Endothelial cell of coronary artery (primary cell): ENCODE data around the gene KLRC3. TPM values are rescaled to one million over a fixed set of nuclear protein-coding genes. Genes with fewer than 3 reads are reported as not detected.

Experiments
- total RNA-seq: library from RNA; depleted of rRNA; stranded (reverse); fragments of >200 nt; gene quantifications from 2 replicates; pipeline ENCODE4 v1.2.3, GENCODE V29; 2014

Gene KLRC3
- total RNA-seq = not detected in 2 replicates

GRCh38 chr12:10420334-10420733 lies at the start of gene KLRC3:
Gene KLRC3 (minus strand): TSS chr12:10420595. CDS start chr12:10420550, 45 bp downstream.

DNA sequence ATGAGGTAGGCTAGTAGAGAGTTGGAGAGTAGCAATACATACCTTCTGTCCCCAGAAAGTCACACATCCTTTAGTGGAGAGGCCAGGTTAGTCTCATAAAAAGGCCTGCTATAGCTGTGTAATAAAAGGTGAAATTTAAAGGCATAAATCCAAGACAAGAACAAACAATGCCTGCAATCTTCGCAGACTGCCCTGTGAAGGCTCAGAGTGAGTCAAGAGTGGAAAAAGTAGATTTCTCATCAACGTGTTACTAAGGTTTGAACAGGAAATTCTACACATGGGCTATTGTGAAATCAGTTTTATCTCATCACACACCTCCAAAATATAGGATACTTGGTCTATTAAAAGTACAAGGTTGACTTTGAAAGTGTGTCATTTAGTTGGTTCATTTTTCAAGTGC lies 32.8 kb upstream of the KLRC3 start, which contains the start of gene KLRC1:
Gene KLRC1 (minus strand): TSS at position 222 of the 400 bp plus-strand sequence. CDS start 2,221 bp downstream, outside the sequence.

GRCh38 chr12:10435816-10436215 lies 15.4 kb upstream of the KLRC3 start, which contains the start of gene KLRC2:
Gene KLRC2 (minus strand): TSS chr12:10436010. CDS start chr12:10435986, 24 bp downstream.

DNA sequence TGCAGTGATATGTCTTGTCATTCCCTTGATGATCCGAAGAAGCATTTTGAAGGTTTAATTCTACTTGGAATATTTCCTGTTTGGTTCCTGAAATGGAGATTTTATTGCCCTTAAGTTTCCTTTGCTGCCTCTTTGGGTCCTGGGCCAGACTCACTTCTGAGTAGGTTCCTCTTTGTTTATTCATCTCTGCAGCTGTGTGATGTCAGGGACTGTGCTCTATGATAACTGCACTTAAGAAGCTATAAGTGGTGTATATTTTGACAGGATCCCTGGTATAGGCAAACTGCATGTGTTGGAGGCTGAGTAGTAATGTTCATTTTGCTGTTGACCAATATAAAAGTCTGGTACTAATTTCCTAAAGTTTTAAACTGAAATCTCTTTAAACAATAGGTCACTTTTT lies 11.0 kb downstream of the KLRC3 start, which contains the start of gene KLRC4:
Gene KLRC4 (minus strand): TSS at position 366 of the 400 bp plus-strand sequence. CDS start 182 bp downstream, at position 184.

DNA sequence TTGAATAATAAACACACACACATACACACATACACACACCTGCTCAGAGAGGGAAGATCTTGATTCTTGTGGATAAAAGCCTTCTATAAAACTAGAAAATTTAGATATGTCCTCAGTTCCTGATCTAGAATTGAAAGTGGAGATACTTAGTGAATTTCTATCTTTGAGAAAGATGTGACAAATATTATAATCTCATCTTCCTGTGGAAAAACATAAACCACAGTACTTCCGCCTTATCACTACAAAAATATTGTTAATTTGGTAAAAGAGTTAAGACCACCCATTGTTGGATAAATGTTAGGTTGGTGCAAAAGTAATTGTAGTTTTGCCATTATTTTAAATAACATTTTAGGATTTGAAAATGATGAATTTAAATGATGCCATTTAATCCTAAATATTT lies 30.5 kb downstream of the KLRC3 start, which contains the start of gene KLRK1:
Gene KLRK1 (minus strand): TSS at position 138 of the 400 bp plus-strand sequence. CDS start 1,231 bp downstream, outside the sequence.

Other genes starting within 250 kb of the KLRC3 start
- gene OLR1, start 248.5 kb downstream of the KLRC3 start, total RNA-seq = not detected in 2 replicates
- gene TMEM52B, start 241.6 kb downstream of the KLRC3 start, total RNA-seq = not detected in 2 replicates
- 38.8 and 52.2 TPM in 2 replicates for gene GABARAPL1, start 207.7 kb downstream of the KLRC3 start, total RNA-seq
- 0.09 TPM in 2 replicates for gene KLRD1, start 112.7 kb downstream of the KLRC3 start, total RNA-seq
- gene KLRK1, start 30.6 kb downstream of the KLRC3 start, total RNA-seq = not detected in 2 replicates
- gene KLRC4, start 10.8 kb downstream of the KLRC3 start, total RNA-seq = not detected in 2 replicates
- not detected in 2 replicates for gene KLRC2, start 15.4 kb upstream of the KLRC3 start, total RNA-seq
- not detected in 2 replicates for gene KLRC1, start 32.8 kb upstream of the KLRC3 start, total RNA-seq
- 0.99 and 1.2 TPM in 2 replicates for gene EIF2S3B, start 85.3 kb upstream of the KLRC3 start, total RNA-seq
- gene MAGOHB, start 193.0 kb upstream of the KLRC3 start, total RNA-seq = 24.9 and 27.3 TPM in 2 replicates